ENCODE data around the gene KCNN3. TPM values are rescaled to one million over a fixed set of nuclear protein-coding genes. Genes with fewer than 3 reads are reported as not detected.

KCNN3 gene
- total RNA-seq, 1 donor from 2014 or later: 4.8 TPM

DNA sequence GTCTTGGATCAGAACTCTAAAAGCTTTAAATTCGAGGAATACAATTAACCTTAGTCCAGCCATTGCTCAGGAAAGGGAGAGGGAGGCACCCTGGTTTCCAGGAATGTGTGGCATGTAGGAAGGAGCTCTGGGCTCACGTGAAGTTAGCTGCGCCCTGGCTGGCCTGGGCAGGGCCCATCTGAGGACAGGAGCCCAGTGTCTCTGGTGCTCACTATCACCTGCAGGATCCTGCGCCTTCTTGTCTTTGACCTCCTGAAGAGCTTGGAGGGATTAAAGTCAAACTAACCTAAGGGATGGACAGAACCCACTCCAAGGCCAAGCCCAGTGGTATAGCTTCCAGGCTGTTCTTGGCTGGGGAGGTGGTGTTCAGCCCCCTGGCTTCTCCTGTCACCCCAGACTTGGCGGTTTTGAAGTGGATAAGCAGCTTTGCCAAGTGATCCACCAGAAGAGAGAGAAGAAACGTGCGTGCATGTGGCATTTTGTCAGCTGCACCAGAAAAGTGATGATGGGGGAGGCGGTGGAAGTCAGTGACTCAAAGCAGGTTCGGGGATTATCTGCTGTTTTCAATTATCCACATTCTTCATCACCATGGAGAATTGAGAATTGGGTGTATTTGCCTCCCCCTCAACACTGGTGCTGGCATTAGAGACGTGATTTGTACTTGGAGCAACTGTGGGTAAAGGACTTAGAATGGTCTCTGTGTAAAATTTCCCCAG lies 11.9 kb upstream of the KCNN3 start:
- DNase-seq (ENCODE audit: extremely low read depth, low read depth, low spot score): no peak

DNA sequence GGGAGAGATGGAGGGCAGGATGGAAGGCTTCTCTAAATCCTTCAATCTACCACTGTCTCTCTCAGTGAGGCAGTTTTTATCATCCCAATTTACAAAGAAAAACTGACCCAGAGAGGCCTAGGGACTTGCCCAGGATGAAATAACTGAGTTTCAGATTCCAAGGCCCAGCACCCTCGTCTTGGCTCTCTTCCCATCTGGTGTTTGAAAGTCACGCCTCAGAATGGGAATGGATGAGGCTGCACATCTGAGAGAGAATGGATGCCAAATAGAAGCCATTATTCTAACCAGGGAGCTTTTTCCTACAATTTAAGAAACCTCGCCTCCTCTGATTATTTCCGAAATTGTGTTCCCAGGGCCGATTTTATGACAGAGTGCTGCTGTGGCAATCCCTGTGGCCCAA lies 10.6 kb upstream of the KCNN3 start:
- DNase-seq (ENCODE audit: extremely low read depth, low read depth, low spot score): no peak

- DNase-seq (ENCODE audit: extremely low read depth, low read depth, low spot score): no peak
Measured at GRCh38 chr1:154879038-154879421, 8.9 kb upstream of the KCNN3 start.

GRCh38 chr1:154878371-154879037 lies 8.4 kb upstream of the KCNN3 start:
- DNase-seq (ENCODE audit: extremely low read depth, low read depth, low spot score): no peak

DNA sequence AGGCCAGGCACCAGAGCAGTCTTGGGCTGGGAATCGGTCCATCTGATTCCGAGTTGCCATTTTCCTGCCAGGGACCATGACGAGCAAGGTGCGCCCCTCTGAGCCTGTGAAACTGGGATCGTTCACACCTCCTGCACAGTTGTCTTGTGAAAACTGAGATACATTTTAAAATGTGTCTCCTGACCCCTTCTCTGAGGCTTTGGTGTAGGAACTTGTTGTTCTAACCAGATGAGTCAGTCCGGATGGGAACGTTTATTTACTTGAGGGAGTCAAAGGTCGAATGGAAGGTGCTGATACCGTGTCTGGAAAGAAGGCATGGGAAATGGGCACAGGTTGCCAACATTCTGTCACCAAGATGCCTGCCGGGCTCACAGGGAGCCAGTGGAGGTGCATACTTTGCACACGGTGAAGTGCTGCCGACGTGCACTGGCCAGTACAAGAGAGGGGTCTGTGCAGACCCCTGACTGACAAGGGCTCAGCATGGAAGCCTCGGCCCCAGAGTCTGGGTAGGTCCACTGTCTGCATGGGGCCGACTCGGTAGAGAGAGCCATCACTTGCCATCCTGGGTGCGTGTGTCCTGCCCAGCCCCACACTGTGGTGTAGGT lies 7.4 kb upstream of the KCNN3 start:
- DNase-seq (ENCODE audit: extremely low read depth, low read depth, low spot score): no peak

DNA sequence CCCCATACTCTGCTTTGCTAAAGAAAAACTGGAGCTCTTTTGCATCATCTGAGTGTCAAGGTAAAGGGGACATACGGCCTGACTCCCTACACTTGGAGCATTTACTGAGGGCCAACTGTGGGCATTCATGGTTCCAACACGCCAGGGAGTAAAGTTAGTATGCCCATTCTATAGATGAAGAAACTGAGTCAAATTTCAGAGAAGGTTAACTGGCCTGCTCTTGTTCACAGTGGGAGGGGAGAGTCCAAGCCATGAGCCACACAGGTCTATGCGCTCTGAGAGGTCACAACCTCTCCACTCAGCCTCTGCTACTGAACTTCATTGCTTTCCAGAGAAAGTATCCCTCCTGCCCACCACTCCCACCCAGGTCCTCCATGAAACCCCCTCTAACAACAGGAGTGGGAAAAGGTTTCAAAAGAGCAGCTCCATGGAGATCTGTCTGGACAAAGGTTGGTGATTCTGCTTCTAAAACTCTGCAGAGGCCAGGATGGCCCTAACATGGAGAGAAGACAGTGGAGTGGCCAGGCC lies 6.8 kb upstream of the KCNN3 start:
- DNase-seq (ENCODE audit: extremely low read depth, low read depth, low spot score): no peak

DNA sequence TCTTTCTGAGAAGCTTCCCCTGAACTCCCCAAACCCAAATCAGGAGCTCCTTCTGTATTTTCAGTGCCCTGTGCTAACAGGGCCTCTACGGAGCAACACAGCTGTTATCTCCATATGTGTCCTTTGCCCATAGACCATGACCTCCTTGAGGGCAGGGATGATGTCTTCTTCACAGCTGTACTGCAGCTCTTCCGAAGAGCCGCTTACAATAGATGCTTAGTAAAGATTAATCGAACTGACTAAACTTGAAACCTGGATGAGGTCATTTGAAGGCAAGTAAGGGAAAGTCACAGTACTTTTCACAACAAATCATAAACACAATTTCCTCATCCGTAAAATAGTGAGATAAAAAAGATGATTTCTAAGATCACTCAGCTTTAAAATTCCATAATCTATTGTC lies 4.4 kb upstream of the KCNN3 start:
- no peak for DNase-seq (ENCODE audit: extremely low read depth, low read depth, low spot score)

DNA sequence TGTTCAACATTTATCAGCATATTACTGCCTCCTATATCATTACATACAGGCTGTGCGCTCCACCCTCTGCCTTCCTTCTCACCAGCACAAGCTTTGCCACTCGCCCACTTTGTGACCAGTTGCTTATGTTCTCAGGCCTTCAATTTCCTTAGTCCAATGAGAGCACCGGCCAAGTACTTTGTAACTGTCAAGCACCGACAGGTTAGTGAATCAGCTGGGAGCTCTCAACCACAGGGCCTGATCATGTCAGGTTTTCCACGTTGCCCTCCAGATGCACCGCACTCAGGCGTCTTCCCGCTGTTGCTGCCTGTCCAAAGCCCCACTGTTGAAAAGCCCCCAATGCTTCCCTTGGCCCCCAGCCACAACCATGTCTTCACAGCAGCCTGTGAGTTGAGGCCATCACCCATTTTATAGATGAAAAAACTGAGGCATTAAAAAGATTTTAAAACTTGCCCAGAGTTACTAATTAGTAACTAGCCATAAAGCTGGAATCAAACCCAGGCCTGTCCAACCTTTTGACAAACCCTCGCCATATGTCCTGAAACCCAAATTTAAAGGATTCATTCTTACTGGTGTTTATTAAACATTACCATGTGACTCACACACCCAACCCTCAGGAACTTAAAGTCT lies 3.4 kb upstream of the KCNN3 start:
- DNase-seq (ENCODE audit: extremely low read depth, low read depth, low spot score): no peak

GRCh38 chr1:154871374-154871773 lies 1.3 kb upstream of the KCNN3 start:
- DNase-seq (ENCODE audit: extremely low read depth, low read depth, low spot score): no peak

GRCh38 chr1:154870734-154871133 lies 653 bp upstream of the KCNN3 start:
- no peak for DNase-seq (ENCODE audit: extremely low read depth, low read depth, low spot score)

- DNase-seq (ENCODE audit: extremely low read depth, low read depth, low spot score): no peak
Measured at GRCh38 chr1:154869351-154870114, 548 bp downstream of the KCNN3 start.

DNA sequence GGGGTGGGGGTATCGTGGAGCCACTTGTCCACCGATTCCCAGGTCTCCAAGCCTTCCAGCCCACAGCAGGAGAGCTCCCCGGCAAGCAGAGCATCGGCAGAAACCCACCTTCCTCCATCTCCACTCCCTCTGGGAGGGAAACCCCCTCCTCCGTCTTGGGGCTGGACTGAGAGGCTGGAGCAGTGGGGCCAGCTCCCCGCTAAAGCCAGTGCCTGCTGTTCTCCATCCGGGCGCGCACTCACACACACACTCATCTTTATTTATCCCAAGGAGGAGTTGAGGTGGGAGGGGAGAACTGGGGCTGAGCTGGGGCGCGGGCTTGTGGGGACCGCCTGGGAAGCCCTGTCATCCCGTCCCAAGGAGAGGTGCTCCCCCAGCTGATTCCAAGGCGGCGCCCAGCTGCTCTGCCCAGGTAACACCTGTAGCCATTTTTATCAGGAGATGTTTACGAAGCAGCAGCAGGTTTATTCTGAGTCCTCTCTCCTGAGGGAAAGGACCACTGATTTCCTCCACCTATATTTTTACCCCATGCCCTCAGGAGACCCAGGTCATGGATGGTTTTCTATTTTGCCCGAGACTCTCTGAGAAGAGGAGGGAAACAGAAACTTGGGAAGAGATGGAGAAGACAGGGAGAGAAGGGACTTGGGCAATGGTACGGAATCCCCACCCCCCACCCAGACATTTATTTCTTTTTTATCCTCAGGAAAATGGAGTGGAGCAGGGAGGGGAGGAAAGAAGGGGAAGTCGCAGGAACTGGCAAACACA lies 2.1 kb downstream of the KCNN3 start:
- no peak for DNase-seq (ENCODE audit: extremely low read depth, low read depth, low spot score)

DNA sequence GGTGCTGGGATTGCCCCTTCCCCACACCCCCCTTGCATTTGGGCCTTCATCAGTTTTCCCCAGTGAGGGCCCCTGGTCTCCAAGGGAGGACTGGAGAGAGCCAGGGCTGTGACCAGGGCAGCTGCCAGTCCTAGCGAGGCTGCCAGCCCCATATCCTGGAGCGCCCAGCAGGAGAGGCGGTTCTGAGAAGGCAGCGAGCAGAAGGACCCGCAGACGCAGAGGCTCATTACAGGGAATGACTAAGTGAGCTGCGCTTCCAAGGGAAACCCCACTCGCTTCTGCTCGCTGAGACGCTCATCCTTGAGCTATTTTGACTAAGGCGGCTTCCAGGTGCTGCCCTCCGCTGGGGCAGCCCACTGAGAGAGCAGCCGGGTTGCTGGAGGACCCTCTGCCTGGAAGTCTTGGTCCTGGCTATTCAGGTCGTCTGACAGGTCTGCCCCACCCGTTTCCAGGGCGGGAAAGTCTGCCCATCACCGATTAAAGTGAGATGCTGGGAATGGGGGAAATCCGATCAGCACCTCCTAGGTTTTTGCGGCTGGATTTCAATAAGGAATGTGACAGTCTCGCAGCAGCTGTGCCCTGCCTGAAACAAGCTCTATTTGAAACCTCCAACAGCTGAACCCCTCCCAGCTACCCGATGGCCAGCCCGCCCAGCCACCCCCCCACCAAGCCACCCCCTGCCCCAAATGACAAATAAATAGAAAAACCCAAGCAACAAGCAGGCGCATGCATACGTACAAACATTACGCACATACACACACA lies 2.8 kb downstream of the KCNN3 start:
- no peak for DNase-seq (ENCODE audit: extremely low read depth, low read depth, low spot score)

DNA sequence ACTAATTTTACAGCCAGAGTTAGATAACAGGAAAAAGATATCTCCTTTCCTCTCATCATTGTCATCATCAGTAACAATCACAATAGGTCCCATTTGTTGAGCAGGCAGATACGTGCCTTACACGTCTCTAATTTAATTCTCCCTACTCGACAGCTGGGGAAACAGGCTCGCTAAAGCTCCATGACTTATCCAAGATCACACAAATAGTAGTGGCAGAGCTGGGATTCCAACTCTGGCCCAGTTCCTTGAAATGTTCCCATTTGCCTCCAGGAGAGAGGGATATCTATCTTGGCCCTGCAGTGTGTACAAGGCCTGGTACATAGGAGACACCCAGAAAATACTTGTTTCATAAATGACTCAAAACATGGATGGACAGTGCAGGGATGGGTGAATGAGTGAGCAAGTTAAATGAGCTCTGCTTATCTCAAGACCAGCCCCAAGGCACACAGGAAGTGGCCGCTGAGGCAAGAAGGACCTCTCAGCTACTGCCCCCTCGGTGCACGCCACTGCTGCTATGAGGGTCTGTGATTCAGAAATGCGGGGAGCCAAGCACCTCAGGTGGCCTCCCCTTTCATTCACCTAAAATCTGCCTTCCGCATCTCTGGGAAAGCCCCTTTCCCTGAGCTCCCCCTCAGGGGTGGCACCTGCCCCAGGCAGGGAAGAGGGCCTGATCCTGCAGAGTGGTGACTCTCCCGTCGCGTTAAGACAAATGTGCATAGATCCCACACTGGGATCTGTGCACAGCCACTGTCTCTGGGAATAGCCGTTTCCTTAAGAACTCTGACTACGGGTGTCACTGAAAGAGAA lies 3.6 kb downstream of the KCNN3 start:
- DNase-seq (ENCODE audit: extremely low read depth, low read depth, low spot score): no peak

GRCh38 chr1:154865442-154866256 lies 4.4 kb downstream of the KCNN3 start:
- no peak for DNase-seq (ENCODE audit: extremely low read depth, low read depth, low spot score)

GRCh38 chr1:154864189-154864975 lies 5.7 kb downstream of the KCNN3 start:
- DNase-seq (ENCODE audit: extremely low read depth, low read depth, low spot score): no peak
